Ovary (tissue), 1 donor: ENCODE measurements around the gene ZSWIM6.
"Not testable (repeated sequence)": the region's sequence is repeated elsewhere in the genome, so short reads cannot be mapped to it uniquely, and the experiment has no call there.

Source experiments
- EP300 ChIP-seq: sonication (generic); formaldehyde crosslinking; IDR thresholded peaks from one replicate; pipeline ENCODE4 v1.6.1; 2017; ENCODE audit warnings: antibody characterized with exemption
- POLR2A ChIP-seq: fragments of 450-650 bp; IDR thresholded peaks from one replicate; pipeline ENCODE4 v1.6.1; 2017; ENCODE audit warnings: antibody characterized with exemption, mild to moderate bottlenecking, moderate library complexity

GRCh38 chr5:61421262-61421661 lies 89.2 kb downstream of the ZSWIM6 start:
- not testable (repeated sequence) for TF ChIP-seq POLR2A, EP300
